Activated CD4-positive, alpha-beta T cell treated with anti-CD3 and anti-CD28 coated beads, Interleukin-2, amount 50 U/mL, for 16 hours (primary cell): ENCODE results near the gene DHX8.
"Not testable (repeated sequence)": the region's sequence is repeated elsewhere in the genome, so short reads cannot be mapped to it uniquely, and the experiment has no call there.

Source experiments
- DNase-seq: peaks from one replicate; pipeline ENCODE4 v3.0.0-alpha.2; 2020

Gene DHX8

GRCh38 chr17:43483674-43484551, at the start of gene DHX8:
Gene DHX8, plus strand, starts transcription at chr17:43483975. Its CDS starts 63 bp downstream, at chr17:43484038.
- DNase-seq = peak; percentile 99

DNA sequence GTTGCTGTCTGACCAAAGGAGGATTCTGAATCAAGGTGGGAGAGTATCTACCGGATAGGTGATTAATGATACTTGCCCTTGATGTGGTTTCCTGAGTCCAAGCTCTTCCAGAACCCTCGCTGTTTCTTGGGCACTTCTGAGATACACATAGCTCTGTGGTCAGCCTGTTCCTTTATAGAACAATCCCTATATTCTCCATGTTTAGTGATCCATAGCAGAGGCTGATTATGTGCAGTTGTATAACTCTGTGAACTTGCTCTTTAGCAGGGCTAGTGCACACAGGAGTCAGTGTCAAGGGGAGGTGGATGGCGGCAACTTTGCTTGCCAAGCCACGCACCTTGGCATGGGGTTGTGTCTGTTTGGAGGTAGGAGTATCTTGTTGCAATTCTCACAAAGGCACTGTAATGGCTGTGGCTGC, 48.9 kb upstream of the DHX8 start:
- no peak for DNase-seq

DNA sequence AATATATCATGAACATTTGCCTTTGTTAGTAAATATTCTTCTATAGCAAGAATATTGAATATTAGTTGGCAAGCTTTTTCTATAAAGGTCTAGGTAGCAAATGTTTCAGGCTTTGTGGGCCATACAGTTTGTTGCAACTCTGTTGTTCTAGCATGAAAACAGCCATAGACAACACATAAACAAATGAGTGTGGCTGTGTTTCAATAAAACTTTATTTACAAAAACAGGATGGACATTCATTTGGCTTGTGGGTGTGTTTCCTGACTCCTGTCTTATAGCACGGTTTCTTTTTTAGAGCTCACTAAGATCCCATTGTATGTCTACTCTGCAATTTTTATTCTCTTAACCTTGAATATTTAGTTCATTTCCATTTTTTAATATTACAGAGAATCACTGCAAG, 46.0 kb upstream of the DHX8 start:
- no peak for DNase-seq

DNA sequence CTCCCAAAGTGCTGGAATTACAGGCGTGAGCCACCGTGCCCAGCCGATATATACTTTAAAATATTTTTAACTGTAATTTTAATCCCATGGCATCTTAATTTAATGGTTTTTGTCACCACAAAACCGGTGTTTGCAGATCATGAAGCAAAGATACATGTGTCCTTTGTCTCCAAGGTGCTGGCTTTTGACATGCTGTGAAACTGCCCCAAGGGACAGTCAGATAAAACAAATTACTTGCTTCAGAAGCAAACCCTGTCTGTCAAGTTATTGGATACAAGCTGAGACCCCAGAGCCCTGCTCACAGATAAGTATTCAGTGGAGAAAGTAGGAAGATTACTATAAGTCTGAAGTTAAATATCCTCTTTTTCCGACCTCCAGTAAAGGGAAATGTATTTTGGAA, 45.1 kb upstream of the DHX8 start:
- DNase-seq = no peak

DNA sequence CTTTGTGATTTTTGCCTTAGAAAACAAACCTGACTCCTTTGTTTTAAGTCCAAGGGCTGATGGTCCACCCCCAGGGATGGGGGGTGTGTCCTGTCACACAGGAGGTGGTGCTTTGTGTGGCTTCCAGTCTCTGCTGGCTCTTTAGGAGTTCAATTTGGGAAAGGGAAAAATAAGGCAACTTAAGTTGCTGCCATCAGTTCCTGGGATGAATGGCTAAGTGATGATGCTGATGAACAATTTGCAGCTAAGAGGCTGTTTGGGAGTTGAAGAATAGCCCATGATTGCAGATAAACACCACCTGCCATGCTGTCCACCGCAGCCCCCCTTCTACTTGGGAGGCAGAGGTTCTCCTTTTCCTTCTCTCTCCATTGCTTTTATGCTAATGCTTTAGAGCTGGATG, 44.7 kb upstream of the DHX8 start:
- DNase-seq = no peak

DNA sequence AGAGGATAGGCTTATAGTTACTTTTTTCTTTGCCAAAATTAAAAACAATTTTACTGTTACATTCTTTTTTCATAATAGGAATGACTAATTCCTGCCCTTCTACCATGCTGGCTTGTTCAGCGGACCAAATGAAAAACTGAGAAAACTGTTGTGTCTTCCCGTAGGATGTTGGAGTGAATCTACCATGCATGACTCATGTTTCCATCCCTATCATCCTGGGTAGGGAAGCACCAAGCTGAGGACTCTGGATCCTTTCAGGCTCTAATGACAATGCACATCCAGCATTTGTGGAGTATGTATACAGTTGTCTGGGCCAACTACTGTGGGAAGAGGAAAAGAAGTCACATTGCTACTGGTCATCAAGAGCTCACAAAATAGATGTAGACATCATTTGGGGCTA, 41.1 kb upstream of the DHX8 start:
- DNase-seq = no peak

- DNase-seq = no peak
Measured at GRCh38 chr17:43443381-43443780, 40.4 kb upstream of the DHX8 start.

DNA sequence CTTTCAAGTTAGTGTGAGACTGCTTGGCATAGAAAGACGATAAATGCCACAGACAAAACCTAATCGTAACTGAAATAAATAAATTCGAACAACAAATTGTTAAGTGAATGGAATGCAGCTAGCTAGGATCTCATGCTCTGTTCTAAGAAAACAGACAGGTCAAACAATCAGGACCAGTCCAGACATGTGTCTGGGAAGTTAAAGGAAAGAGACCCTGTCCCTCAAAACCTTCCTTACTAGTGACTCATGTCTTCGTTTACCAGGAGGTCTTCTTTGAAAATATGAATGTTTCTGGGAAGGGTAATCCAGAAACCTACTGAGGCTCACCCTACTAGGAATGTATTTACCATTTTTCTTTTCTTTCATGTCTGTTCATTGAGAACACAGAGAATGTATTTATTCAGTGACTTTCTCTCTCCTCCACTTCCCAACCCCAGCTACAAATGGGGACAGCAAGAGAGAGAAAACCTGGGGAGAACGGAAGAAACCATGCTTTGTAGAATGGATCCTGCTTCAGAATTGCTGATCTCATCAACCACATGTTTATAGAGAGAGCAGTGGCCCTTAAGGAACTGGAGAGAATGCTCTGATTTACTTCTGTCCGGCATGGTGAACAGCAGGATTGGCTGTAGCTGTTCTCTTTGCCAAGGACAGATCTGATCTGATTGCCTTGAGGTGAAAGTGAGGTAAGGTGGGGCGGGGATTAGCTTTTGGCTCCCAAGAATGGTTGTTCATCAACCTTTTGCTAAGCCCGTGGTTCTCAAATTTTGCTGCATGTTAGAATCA, 39.4 kb upstream of the DHX8 start:
- no peak for DNase-seq

DNA sequence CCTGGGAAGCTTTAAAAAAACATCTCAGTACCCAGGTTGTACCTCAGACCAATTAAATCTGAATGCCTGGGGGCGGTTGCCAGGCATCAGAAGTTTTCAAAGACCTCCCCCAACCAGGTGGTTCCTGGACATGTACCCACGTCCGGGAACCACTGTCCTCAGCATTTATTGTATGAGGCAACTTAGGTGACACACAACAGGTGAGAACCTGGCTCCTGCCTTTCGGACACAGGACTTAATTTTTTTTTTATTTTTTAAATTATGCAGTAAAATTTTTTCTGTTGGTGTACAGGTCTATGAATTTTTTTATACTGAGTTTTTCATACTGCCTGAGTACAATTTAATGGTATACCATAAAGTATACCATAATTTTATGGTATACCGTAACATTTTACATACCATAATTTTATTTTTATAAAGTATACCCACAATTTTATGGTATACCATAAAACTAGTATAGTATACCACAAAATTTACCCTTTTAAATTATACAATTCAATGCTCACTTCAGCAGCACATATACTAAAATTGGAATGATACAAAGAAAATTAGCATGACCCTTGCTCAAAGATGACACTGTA, 38.7 kb upstream of the DHX8 start:
- DNase-seq = no peak

GRCh38 chr17:43446773-43447172, 37.0 kb upstream of the DHX8 start:
- DNase-seq = no peak

DNA sequence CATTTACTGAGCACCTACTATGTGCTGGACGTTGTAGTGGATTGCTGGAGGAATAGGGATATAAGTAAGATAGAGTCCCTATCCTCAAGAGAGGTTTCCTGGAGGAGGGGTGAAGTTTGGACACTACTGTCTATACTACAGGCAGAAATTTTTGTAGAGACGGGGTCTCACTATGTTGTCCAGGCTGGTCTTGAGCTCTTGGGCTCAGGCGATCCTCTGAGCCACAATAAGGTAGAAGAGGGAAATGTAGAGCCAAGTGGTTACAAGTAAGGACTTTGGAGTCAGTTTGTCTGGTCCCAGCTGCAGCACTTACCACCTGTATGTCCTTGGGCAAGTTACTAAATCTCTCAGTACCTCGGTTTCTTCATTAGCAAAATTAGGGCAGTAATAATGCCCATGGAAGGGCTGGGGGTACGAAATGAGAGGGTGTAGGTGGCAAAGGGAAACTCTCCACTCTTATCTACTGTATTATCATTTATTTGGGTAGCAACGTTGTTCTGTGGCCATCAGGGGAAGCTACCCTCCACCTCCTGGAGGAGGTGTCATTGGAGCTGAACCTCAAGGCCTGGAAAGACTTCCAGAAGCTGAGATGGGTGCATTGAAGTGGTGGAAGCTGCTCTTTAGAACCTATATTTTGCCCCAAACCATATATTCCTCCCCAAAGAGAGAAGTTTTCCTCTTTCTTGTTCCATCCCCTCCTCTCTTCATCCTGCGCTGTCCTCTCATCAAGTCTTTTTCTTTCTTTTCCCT, 34.9 kb upstream of the DHX8 start:
- DNase-seq = no peak

- no peak for DNase-seq
Measured at GRCh38 chr17:43449470-43450248, 34.1 kb upstream of the DHX8 start.

GRCh38 chr17:43450791-43451190, 33.0 kb upstream of the DHX8 start:
- DNase-seq = not testable (repeated sequence)

GRCh38 chr17:43451741-43452140, 32.0 kb upstream of the DHX8 start:
- DNase-seq = not testable (repeated sequence)

GRCh38 chr17:43453331-43453812, 30.4 kb upstream of the DHX8 start:
- no peak for DNase-seq

DNA sequence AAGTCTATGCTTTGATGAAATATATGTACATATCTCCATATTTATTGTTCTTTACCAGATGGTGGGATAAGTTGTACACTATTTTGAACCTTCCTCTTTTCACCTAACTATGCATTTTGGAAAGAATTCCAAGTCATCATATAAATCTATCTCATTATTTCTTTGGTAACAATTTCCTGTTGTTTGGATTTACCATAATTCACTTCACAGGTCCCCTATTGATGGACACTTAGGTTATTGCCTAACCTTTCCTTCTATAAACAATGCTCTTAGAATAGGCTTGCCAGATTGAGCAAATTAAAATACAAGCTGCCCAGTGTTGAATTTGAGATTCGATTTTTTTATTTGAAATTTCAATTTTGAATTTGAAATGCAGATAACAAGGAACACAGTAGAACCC, 28.9 kb upstream of the DHX8 start:
- no peak for DNase-seq

GRCh38 chr17:43456029-43456428, 27.7 kb upstream of the DHX8 start:
- no peak for DNase-seq

- no peak for DNase-seq
Measured at GRCh38 chr17:43456661-43457361, 27.0 kb upstream of the DHX8 start.

- no peak for DNase-seq
Measured at GRCh38 chr17:43457362-43457692, 26.4 kb upstream of the DHX8 start.

DNA sequence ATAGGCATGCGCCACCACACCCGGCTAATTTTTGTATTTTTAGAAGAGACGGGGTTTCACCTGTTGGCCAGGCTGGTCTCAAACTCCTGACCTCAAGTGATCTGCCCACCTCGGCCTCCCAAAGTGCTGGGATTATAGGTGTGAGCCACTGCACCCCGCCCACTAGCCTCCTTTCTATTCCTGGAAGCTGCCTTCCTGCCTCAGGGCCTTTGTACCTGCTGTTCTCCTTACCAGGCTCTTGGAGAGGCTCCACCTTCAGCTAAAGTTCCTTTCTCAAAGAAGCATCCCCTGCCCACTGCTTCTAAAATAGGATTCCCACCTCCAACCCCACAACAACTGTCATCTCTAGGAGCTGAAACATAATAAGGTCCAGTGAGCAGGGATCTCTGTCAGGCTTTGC, 23.9 kb upstream of the DHX8 start:
- DNase-seq = not testable (repeated sequence)

DNA sequence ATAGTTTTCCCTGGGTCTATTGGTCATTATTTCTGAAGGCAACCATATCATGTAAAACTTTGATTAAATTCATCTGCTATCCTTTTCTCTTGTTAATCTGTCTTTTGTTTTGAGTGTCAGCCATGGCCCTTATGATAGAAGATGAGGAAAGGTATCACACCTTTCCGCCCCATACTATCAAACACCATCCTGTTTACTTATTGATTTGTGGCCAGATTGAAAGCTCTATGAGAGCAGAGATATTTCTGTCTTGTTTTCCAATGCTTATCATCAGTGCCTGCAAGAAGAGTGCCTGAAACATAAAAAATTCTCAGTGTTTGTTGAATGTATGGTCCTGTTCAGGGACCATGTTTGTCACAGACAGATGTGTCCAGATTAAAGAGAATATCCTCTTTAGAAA, 22.6 kb upstream of the DHX8 start:
- DNase-seq = no peak
